Stromal cell of bone marrow (primary cell): ENCODE data around the gene DMXL1.

Source experiments
- DNase-seq: peaks from one replicate; pipeline ENCODE4 v3.0.0-alpha.2; 2012; ENCODE audit warnings: low read depth

Gene DMXL1

GRCh38 chr5:119070828-119071560, at the start of gene DMXL1:
TSS of gene DMXL1 (plus strand) at chr5:119071087. CDS start at chr5:119071570, 483 bp downstream.
- DNase-seq, result peak; percentile 99

GRCh38 chr5:119021149-119021732, 49.6 kb upstream of the DMXL1 start:
- DNase-seq, result no peak

- peak; percentile 28 for DNase-seq
Observed at GRCh38 chr5:119022017-119022745, 48.7 kb upstream of the DMXL1 start.

- no peak for DNase-seq
Observed at GRCh38 chr5:119022773-119023172, 48.1 kb upstream of the DMXL1 start.

GRCh38 chr5:119028575-119028974, 42.3 kb upstream of the DMXL1 start:
- DNase-seq, result no peak

GRCh38 chr5:119031011-119031886, 39.6 kb upstream of the DMXL1 start:
- DNase-seq, result no peak

GRCh38 chr5:119031905-119032304, 39.0 kb upstream of the DMXL1 start:
- DNase-seq, result no peak

GRCh38 chr5:119032656-119033055, 38.2 kb upstream of the DMXL1 start:
- no peak for DNase-seq

- DNase-seq, result no peak
Observed at GRCh38 chr5:119033135-119033534, 37.8 kb upstream of the DMXL1 start.

GRCh38 chr5:119036101-119036762, 34.7 kb upstream of the DMXL1 start:
- peak; percentile 69 for DNase-seq

GRCh38 chr5:119037496-119038215, 33.2 kb upstream of the DMXL1 start:
- DNase-seq, result peak; percentile 42

GRCh38 chr5:119048246-119048645, 22.6 kb upstream of the DMXL1 start:
- DNase-seq, result no peak

GRCh38 chr5:119049824-119050449, 20.9 kb upstream of the DMXL1 start:
- DNase-seq, result peak; percentile 74

GRCh38 chr5:119054101-119054500, 16.8 kb upstream of the DMXL1 start:
- no peak for DNase-seq

- no peak for DNase-seq
Observed at GRCh38 chr5:119055294-119055693, 15.6 kb upstream of the DMXL1 start.

GRCh38 chr5:119058979-119059529, 11.8 kb upstream of the DMXL1 start:
- DNase-seq, result no peak

- no peak for DNase-seq
Observed at GRCh38 chr5:119059740-119060255, 11.1 kb upstream of the DMXL1 start.

- DNase-seq, result peak; percentile 34
Observed at GRCh38 chr5:119063579-119064379, 7.1 kb upstream of the DMXL1 start.

- DNase-seq, result no peak
Observed at GRCh38 chr5:119067450-119067849, 3.4 kb upstream of the DMXL1 start.
